ENCODE results near the gene SIGLEC5.

Gene SIGLEC5

GRCh38 chr19:51564791-51565190, 65.4 kb downstream of the SIGLEC5 start:
- H3K36me3 ChIP-seq (ENCODE audit: control insufficient read depth, insufficient read depth, low read length) = no peaks in the 10 kb centered on the region
- TF ChIP-seq CTCF (IDR thresholded peaks at IDR 0.05; ENCODE audit: insufficient read depth, low read length, poor library complexity, severe bottlenecking) = peak; percentile 66
- no peak for DNase-seq (ENCODE audit: extremely low read depth, insufficient read length)
- no peaks in the 10 kb centered on the region for H3K27me3 ChIP-seq (replicated peaks; ENCODE audit: control insufficient read depth, insufficient read depth, low read length)
- no peak overlapping the region for H3K4me3 ChIP-seq (replicated peaks; ENCODE audit: low read depth, low read length)
